GM18508 (cell line): ENCODE results near the gene RTEL1.

Source experiments
- ATAC-seq: cut with Tn5 transposase; IDR thresholded peaks from one replicate; pipeline ENCODE4 v1.9.1; 2021; ENCODE audit warnings: moderate number of reproducible peaks; ENCODE audit not compliant: insufficient read depth, unreplicated experiment

The RTEL1 gene

GRCh38 chr20:63698739-63699465 is 40.8 kb downstream of the RTEL1 start:
- ATAC-seq, result no peak

- no peak for ATAC-seq
Measured at GRCh38 chr20:63699466-63700198, 41.5 kb downstream of the RTEL1 start.

GRCh38 chr20:63700199-63701050 is 42.3 kb downstream of the RTEL1 start:
- no peak for ATAC-seq

- ATAC-seq, result no peak
Measured at GRCh38 chr20:63701051-63701328, 42.9 kb downstream of the RTEL1 start.

GRCh38 chr20:63701329-63702035 is 43.4 kb downstream of the RTEL1 start:
- no peak for ATAC-seq

- ATAC-seq, result no peak
Measured at GRCh38 chr20:63702036-63702665, 44.0 kb downstream of the RTEL1 start.

GRCh38 chr20:63702751-63703470 is 44.8 kb downstream of the RTEL1 start:
- ATAC-seq, result no peak

GRCh38 chr20:63703471-63703975 is 45.4 kb downstream of the RTEL1 start:
- no peak for ATAC-seq

GRCh38 chr20:63703976-63704748 is 46.0 kb downstream of the RTEL1 start:
- ATAC-seq, result no peak

GRCh38 chr20:63704749-63705117 is 46.6 kb downstream of the RTEL1 start:
- no peak for ATAC-seq

GRCh38 chr20:63705232-63706026 is 47.3 kb downstream of the RTEL1 start:
- ATAC-seq, result no peak

- ATAC-seq, result no peak
Measured at GRCh38 chr20:63706027-63706695, 48.0 kb downstream of the RTEL1 start.

- no peak for ATAC-seq
Measured at GRCh38 chr20:63706852-63707557, 48.9 kb downstream of the RTEL1 start.

GRCh38 chr20:63707558-63708300 is 49.6 kb downstream of the RTEL1 start, which contains the start of the genes ARFRP1 and ZGPAT:
ARFRP1 (minus strand) TSS chr20:63707976; CDS start chr20:63707091, 885 bp downstream.
ZGPAT (plus strand) TSS chr20:63708039; CDS start chr20:63708581, 542 bp downstream.
- ATAC-seq, result no peak

GRCh38 chr20:63708301-63709148 is 50.4 kb downstream of the RTEL1 start:
- no peak for ATAC-seq
